ENCODE results near the gene ZPLD1.

ZPLD1 gene

DNA sequence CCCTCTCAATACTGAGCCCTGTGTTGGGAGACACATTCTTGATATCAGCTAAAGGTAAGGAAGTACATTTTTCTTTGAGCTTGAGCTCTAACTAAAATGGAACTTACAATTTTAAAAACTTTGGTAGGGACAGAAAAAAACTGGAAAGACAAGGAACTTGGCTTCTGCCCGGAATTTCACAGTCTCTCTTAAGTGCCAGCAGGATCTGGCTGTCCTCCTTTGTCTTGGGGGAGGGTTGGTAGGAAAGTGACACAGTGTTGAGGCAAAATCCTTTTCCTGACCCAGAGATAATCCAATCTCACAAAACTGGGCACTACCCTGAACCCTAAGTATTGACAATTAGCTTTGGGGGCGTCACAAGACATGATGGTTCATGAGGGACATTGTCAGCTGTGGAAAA lies 45.3 kb downstream of the ZPLD1 start:
- no peak overlapping the region for H3K27ac Mint-ChIP-seq
- H3K4me3 Mint-ChIP-seq: no peak overlapping the region
- H3K27me3 Mint-ChIP-seq: no peaks in the 10 kb centered on the region
- H3K36me3 Mint-ChIP-seq (ENCODE audit: low read depth): no peaks in the 10 kb centered on the region
- no peak for ATAC-seq
- H3K9me3 Mint-ChIP-seq: no peaks in the 10 kb centered on the region
- no peak for DNase-seq
- no peaks in the 10 kb centered on the region for H3K4me1 Mint-ChIP-seq

DNA sequence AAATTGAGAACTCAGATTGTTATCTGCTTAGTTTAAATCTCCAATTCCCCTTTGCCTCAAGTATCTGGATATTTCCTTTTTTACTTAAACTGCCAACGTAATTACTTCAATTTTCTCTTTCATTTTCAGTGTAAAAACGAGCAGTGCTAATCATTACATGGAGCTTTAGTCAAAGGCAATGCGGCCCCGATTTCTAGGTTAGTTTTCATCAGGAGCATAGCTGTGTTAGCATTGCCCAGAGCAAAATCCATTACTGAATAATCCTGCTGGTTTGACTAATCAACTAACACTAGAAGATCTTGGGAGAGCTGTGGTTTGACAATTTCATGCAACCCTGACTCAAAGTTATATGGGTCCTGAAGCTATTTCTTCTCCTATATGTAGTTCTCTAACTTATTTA lies 46.2 kb downstream of the ZPLD1 start:
- H3K27ac Mint-ChIP-seq: no peak overlapping the region
- no peaks in the 10 kb centered on the region for H3K36me3 Mint-ChIP-seq (ENCODE audit: low read depth)
- ATAC-seq: no peak
- DNase-seq: no peak
- H3K27me3 Mint-ChIP-seq: no peaks in the 10 kb centered on the region
- H3K9me3 Mint-ChIP-seq: no peaks in the 10 kb centered on the region
- no peak overlapping the region for H3K4me3 Mint-ChIP-seq
- no peaks in the 10 kb centered on the region for H3K4me1 Mint-ChIP-seq

DNA sequence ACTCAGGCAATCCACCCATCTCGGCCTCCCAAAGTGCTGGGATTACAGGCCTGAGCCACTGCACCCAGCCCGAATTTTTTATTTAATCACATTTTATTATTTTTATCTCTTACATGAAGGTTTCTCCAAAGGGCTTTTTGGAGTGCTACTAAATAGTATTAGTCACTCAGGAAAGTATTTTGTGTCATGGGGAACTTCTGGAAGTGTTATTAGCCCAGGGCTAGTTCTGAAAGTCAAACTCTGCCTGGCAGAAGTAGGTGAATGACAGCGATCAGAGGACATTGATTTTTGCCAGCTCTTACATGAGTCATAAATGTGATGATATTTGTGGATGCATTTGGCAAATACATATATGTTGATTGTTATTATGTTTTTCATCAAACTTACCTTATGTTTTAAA lies 48.7 kb downstream of the ZPLD1 start:
- H3K27me3 Mint-ChIP-seq: no peaks in the 10 kb centered on the region
- H3K36me3 Mint-ChIP-seq (ENCODE audit: low read depth): no peaks in the 10 kb centered on the region
- no peak overlapping the region for H3K27ac Mint-ChIP-seq

DNA sequence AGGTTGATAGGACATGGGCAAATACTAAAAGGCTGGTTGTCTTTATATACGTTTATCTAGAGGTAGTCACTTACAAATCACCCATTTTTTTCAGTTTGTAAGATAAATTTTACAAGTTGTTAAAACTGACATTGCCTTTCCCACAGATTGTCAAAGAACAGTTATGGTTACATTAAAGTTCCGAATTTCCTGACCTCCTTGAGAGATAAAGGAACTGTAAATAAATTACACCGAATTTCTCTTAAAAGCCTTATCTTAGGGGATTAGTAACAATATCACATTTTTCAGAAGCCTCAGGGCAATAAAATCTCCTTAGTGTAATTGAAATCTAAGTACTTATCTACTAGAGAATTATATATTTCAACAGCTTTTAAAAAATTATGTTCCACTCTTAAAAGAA lies 49.5 kb downstream of the ZPLD1 start:
- no peaks in the 10 kb centered on the region for H3K27me3 Mint-ChIP-seq
- no peak overlapping the region for H3K4me3 Mint-ChIP-seq
- ATAC-seq (no peak), DNase-seq (no peak)
- H3K4me1 Mint-ChIP-seq: no peaks in the 10 kb centered on the region
- H3K27ac Mint-ChIP-seq: no peak overlapping the region
- H3K36me3 Mint-ChIP-seq (ENCODE audit: low read depth): no peaks in the 10 kb centered on the region
- no peaks in the 10 kb centered on the region for H3K9me3 Mint-ChIP-seq

More for the DNA sequence above, 48.7 kb downstream of the ZPLD1 start:
- Mint-ChIP-seq H3K4me1 (no peaks in the 10 kb centered on the region), H3K9me3 (no peaks in the 10 kb centered on the region), H3K4me3 (no peak overlapping the region)
- DNase-seq (no peak), ATAC-seq (no peak)

DNA sequence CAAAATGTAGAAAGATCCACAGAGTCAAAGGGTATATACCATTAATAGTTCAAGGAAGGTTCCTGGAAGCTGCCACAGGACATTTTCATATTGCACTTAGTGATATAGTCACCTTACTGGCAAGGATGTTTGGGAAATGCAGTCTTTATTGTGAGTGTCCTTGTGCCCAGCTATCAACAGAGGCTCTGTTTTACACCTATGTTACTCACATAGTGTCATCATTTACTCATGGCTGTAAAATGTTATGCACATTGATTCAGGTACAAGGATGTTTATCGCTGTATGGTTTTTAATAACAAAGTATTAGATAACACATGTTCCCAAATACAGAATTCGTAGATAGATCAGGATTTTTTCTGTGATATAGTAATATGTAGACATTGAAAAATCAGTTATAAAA lies 50.9 kb downstream of the ZPLD1 start:
- ATAC-seq (no peak), DNase-seq (no peak)
- Mint-ChIP-seq H3K36me3 (ENCODE audit: low read depth) (no peaks in the 10 kb centered on the region), H3K4me1 (no peaks in the 10 kb centered on the region), H3K27ac (no peak overlapping the region), H3K27me3 (no peaks in the 10 kb centered on the region), H3K4me3 (no peak overlapping the region), H3K9me3 (no peaks in the 10 kb centered on the region)

DNA sequence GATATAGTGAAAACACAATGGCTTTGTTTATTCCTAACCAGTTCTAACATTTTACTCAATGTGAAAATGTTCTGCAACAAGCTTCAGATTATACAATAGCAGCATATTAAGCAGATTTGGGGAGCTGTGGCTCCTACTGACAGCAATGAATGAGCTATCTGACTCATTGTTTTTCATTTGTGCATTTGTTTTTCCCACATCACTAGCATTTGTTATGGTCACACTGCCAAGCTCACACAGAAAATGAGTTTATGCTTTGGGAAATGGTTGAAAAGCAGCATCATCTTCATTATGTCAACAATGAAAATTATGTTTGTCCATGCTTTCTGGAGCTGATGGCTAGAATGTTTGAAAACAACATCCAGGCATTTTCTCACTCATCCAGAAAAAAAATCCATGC lies 53.5 kb downstream of the ZPLD1 start:
- H3K27ac Mint-ChIP-seq: no peak overlapping the region
- DNase-seq (no peak), ATAC-seq (no peak)
- H3K9me3 Mint-ChIP-seq: no peaks in the 10 kb centered on the region
- no peaks in the 10 kb centered on the region for H3K36me3 Mint-ChIP-seq (ENCODE audit: low read depth)
- no peak overlapping the region for H3K4me3 Mint-ChIP-seq
- no peaks in the 10 kb centered on the region for H3K4me1 Mint-ChIP-seq
- H3K27me3 Mint-ChIP-seq: no peaks in the 10 kb centered on the region

DNA sequence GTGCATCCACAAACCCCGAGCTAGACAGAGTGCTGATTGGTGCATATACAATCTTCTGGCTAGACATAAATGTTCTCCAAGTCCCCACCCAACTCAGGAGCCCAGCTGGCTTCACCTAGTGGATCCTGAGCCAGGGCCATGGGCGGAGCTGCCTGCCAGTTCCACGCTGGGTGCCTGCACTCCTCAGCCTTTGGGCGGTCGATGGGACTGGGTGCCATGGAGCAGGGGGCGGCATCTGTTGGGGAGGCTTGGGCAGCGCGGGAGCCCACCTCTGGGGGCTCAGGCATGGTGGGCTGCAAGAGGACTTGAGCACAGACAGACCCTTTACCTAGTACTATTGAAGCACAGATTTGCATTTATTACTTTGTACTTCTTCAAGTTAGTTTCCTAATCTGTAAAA lies 57.5 kb downstream of the ZPLD1 start:
- H3K9me3 Mint-ChIP-seq: no peaks in the 10 kb centered on the region
- H3K27me3 Mint-ChIP-seq: peaks cover 4% of the 10 kb centered on the region
- H3K36me3 Mint-ChIP-seq (ENCODE audit: low read depth): no peaks in the 10 kb centered on the region
- no peak overlapping the region for H3K27ac Mint-ChIP-seq
- H3K4me1 Mint-ChIP-seq: no peaks in the 10 kb centered on the region
- H3K4me3 Mint-ChIP-seq: no peak overlapping the region
- DNase-seq (no peak), ATAC-seq (no peak)

DNA sequence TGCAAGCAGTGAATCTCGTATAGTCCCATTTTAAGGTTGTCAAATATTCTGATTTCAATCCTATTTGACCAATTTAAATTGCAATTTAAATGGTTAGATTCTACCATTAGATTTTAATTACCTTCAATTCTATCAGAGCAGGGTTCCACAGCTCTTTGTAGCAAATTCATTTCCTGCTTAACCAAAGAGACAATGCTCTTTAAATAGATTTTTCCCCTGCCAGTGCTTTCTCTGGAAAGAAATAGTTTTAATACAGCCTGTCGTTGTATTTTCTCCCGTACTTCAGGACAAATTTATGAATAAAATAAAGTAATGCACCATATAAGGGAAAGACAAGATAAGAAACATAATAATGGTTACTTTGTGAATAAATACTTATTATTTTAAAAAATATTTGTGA lies 62.8 kb downstream of the ZPLD1 start:
- Mint-ChIP-seq H3K27ac (no peak overlapping the region), H3K4me1 (no peaks in the 10 kb centered on the region), H3K4me3 (no peak overlapping the region), H3K27me3 (peaks cover 4% of the 10 kb centered on the region), H3K36me3 (ENCODE audit: low read depth) (no peaks in the 10 kb centered on the region), H3K9me3 (no peaks in the 10 kb centered on the region)
- no peak for ATAC-seq
- DNase-seq: no peak

DNA sequence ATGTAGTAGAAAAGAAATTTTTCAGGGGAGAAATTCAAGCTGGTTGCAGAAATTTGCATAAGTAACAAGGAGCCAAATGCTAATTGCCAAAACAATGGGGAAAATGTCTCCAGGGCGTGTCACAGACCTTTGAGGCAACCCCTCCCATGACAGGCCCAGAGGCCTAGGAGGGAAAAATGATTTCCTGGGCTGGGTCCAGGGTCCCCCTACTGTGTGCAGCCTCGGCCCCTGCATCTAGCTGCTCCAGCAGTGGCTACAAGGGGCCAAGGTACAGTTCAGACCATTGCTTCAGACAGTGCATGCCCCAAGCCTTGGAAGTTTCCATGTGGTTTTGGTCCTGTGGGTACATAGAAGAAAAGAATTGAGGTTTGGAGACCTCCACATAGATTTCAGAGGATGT lies 70.7 kb downstream of the ZPLD1 start:
- Mint-ChIP-seq H3K9me3 (peaks cover 4% of the 10 kb centered on the region), H3K4me1 (no peaks in the 10 kb centered on the region), H3K4me3 (no peak overlapping the region), H3K27me3 (peaks cover 5% of the 10 kb centered on the region), H3K36me3 (ENCODE audit: low read depth) (no peaks in the 10 kb centered on the region), H3K27ac (no peak overlapping the region)
- DNase-seq (no peak), ATAC-seq (no peak)

DNA sequence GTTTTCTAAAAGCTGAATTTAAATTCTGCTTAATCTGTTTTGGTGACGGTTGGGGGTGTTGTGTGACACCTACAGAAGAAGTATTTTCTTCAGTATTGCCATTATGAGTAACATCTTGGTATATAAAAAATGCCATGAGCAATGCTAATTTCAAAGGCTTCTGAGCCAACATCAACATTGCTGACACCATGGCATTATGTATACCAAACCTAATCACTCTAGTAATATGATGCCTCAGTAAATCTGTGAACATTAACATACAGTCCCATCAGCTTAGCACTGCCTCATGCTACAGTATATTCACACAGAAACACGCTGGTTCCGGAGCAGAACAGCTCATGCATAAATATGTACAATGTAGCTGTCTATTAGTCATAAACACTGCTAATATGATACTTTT lies 75.8 kb downstream of the ZPLD1 start:
- Mint-ChIP-seq H3K9me3 (no peaks in the 10 kb centered on the region), H3K4me1 (no peaks in the 10 kb centered on the region), H3K4me3 (no peak overlapping the region), H3K36me3 (ENCODE audit: low read depth) (no peaks in the 10 kb centered on the region), H3K27ac (no peak overlapping the region), H3K27me3 (peaks cover 6% of the 10 kb centered on the region)
- DNase-seq (no peak), ATAC-seq (no peak)

DNA sequence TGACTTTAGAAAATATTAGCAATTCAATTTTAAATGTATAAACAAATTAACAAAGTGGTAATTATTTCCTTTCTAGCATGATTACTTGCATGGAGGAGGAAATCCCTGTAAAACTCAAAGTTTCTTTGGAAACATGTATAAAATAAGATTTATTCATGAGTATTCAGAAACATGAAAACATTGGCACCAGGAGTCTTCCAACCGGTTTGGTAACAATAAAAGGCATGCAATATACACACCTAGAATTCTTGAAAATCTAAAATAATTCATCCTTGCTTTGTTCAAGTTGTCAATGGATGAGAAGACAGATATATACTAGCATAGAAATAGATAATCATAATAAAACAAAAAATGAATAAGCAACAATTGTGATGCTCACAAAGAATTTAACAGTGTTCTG lies 76.4 kb downstream of the ZPLD1 start:
- Mint-ChIP-seq H3K4me3 (no peak overlapping the region), H3K27me3 (peaks cover 6% of the 10 kb centered on the region), H3K36me3 (ENCODE audit: low read depth) (no peaks in the 10 kb centered on the region), H3K9me3 (no peaks in the 10 kb centered on the region), H3K27ac (no peak overlapping the region), H3K4me1 (no peaks in the 10 kb centered on the region)
- ATAC-seq (no peak), DNase-seq (no peak)

DNA sequence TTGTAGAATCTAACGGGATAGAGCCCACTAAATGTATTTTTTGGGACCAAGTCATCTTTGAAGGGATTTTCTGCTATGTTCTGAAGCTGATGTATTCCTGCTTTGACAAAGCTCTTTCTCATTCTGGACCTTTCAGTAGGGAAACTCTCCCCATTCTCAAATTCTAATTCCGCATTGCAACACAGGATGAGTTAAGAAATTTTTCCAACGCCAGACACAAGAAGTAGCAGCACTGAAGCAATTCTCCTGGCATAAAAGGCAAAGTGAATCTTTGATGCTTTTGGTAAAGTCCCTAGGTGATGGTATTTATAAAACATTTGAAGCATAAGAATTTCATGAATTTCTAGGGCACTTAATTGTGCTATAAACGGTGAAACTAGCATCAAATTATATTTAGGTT lies 76.8 kb downstream of the ZPLD1 start:
- Mint-ChIP-seq H3K9me3 (no peaks in the 10 kb centered on the region), H3K4me3 (no peak overlapping the region)

DNA sequence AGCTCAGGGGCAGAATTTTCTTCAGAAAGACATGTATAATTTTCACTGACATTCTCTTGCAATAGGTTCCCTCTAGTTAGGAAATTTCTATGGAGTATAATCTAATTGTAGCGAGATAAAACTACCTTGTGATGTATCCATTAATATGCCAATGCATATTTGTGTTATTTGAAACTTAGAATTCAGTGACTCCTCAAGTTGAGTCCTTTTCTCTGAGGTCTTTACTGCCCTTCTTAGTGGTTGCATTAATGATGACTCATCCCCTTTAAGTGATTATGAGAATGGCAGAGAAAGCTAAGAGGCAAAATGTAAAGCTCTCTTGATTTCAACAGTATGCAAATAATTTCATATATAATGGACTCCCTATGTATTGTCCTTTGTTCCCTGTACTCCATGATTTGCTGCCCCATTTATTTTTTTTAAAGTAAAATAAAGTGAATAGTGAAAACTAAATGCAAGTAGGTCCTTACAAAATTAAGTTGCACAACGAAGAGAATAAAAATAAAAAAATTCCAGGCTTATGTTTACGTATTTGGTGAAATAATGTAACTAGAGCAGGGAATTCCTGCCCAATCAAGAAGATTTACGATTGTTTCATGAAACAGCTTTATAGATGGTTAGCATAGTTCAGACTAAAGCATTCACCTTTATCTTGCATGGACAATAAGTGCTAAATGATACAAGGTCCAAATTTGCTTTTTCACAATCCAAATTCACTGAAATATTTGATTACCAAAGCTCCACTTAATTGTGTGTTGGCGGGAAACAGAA lies 78.1 kb downstream of the ZPLD1 start:
- DNase-seq: no peak
- no peak for ATAC-seq
- peaks cover 4% of the 10 kb centered on the region for H3K27me3 Mint-ChIP-seq
- H3K9me3 Mint-ChIP-seq: no peaks in the 10 kb centered on the region
- H3K36me3 Mint-ChIP-seq (ENCODE audit: low read depth): no peaks in the 10 kb centered on the region
- no peak overlapping the region for H3K4me3 Mint-ChIP-seq
- no peak overlapping the region for H3K27ac Mint-ChIP-seq
- no peaks in the 10 kb centered on the region for H3K4me1 Mint-ChIP-seq

More for the DNA sequence above, 76.8 kb downstream of the ZPLD1 start:
- DNase-seq: no peak
- H3K27me3 Mint-ChIP-seq: peaks cover 4% of the 10 kb centered on the region
- H3K27ac Mint-ChIP-seq: no peak overlapping the region
- no peaks in the 10 kb centered on the region for H3K36me3 Mint-ChIP-seq (ENCODE audit: low read depth)
- no peaks in the 10 kb centered on the region for H3K4me1 Mint-ChIP-seq
- no peak for ATAC-seq

DNA sequence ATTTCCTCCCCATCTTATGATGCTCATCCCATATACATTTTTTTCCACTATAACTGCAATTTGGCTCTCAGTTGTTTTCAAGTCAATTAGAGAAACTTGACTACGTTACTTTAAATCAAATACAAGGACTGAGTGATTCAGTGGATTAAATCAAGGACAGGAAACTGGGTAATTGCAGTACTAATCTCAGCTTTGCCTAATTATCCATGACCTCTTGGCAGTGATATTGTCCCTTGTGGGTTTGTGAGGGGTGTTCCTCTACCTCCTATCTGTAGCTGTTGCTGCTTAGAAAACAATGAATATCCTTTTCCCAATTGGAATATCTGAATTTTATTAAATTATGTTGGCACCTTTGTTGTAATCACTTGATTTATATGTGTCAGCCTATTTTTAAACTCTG lies 79.4 kb downstream of the ZPLD1 start:
- Mint-ChIP-seq H3K27ac (no peak overlapping the region), H3K9me3 (no peaks in the 10 kb centered on the region), H3K36me3 (ENCODE audit: low read depth) (no peaks in the 10 kb centered on the region), H3K4me3 (no peak overlapping the region), H3K27me3 (peaks cover 6% of the 10 kb centered on the region), H3K4me1 (no peaks in the 10 kb centered on the region)
- DNase-seq (no peak), ATAC-seq (no peak)

DNA sequence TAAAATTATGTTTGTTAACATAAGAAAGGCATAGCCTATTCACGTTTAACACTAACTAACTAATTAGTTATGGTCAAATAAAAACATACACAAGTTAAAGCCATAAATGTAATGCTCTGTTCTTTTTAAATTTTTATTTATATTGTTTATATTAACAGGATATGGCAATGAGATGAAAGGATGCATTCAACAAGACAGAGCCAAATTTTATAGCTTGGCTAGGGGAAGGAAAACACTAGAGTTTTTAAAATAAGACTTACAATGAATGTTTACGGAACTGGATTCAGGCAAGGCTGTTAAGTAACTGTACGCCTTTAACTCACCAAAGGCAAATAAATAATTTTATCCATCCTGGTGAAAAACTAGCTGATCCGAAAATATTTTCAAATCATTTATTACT lies 86.4 kb downstream of the ZPLD1 start:
- Mint-ChIP-seq H3K27me3 (peaks cover 6% of the 10 kb centered on the region), H3K4me3 (no peak overlapping the region), H3K9me3 (no peaks in the 10 kb centered on the region), H3K27ac (no peak overlapping the region), H3K36me3 (ENCODE audit: low read depth) (no peaks in the 10 kb centered on the region), H3K4me1 (no peaks in the 10 kb centered on the region)
- no peak for ATAC-seq
- DNase-seq: no peak

DNA sequence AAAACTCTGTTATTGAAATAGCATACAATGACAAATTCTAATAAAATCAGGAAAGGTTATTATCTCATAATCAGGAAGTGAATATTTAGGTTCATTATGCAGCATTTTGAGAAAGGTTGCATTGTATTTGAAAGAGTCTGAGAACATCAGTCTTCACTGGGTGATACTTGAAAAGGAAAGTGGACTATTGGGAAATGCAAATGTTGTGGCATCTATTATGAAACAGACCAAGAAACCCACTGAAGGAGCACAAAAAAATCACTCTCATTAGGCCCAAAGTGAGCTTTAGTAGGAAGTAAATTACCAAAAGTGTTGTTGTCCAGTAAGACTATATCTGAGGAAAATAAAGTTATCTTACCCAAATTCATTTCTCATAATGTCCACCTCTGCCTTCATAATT lies 90.8 kb downstream of the ZPLD1 start:
- H3K4me1 Mint-ChIP-seq: no peaks in the 10 kb centered on the region
- no peak overlapping the region for H3K4me3 Mint-ChIP-seq
- H3K27me3 Mint-ChIP-seq: peaks cover 5% of the 10 kb centered on the region
- H3K36me3 Mint-ChIP-seq (ENCODE audit: low read depth): no peaks in the 10 kb centered on the region
- no peak for ATAC-seq
- no peak for DNase-seq
- H3K27ac Mint-ChIP-seq: no peak overlapping the region
- H3K9me3 Mint-ChIP-seq: no peaks in the 10 kb centered on the region

Measured in activated naive CD8-positive, alpha-beta T cell treated with anti-CD3 and anti-CD28 coated beads, Interleukin-2, amount 50 U/mL, for 24 hours (primary cell).